Activated T-helper 2 cell treated with anti-CD3 and anti-CD28 coated beads, Interferon-gamma antibody, Interleukin-2, Interleukin-4, amounts not matched to agents 10 μg/mL and 5 μg/mL and 100 μg/mL, durations not matched to agents 14 hours and 24 hours and 36 hours (primary cell): Measurements from ENCODE around the gene KIF13A. TPM values are rescaled to one million over a fixed set of nuclear protein-coding genes. Genes with fewer than 3 reads are reported as not detected.

Experiments
- DNase-seq: peaks from one replicate; pipeline ENCODE4 v3.0.0; 2021; ENCODE audit warnings: low spot score
- H3K27ac Mint-ChIP-seq: one replicate; pipeline ENCODE4 v1.8.0; 2021; ENCODE audit warnings: mixed read lengths
- H3K27me3 Mint-ChIP-seq: one replicate; pipeline ENCODE4 v1.8.0; 2021; ENCODE audit warnings: low read depth, mixed read lengths
- H3K36me3 Mint-ChIP-seq: one replicate; pipeline ENCODE4 v1.8.0; 2021; ENCODE audit warnings: low read depth, mixed read lengths
- H3K4me1 Mint-ChIP-seq: one replicate; pipeline ENCODE4 v1.8.0; 2021; ENCODE audit warnings: low read depth, mixed read lengths
- H3K4me3 Mint-ChIP-seq: one replicate; pipeline ENCODE4 v1.8.0; 2021; ENCODE audit warnings: low read depth, mild to moderate bottlenecking, moderate library complexity, mixed read lengths
- H3K9me3 Mint-ChIP-seq: one replicate; pipeline ENCODE4 v1.8.0; 2021; ENCODE audit warnings: mixed read lengths
- intact Hi-C: fragments of 100-400 bp; cut with micrococcal nuclease; formaldehyde crosslinking; loops from one replicate; pipeline ENCODE4 v1.15.1; 2023
- total RNA-seq: library from RNA; stranded (reverse); gene quantifications from 2 replicates; pipeline ENCODE4 v1.2.3, GENCODE V29; 2022

Gene KIF13A
- total RNA-seq, 1 donor from 2014 or later, result not detected

- H3K27ac Mint-ChIP-seq, result no peak overlapping the region
Measured at GRCh38 chr6:17972074-17972952, 15.1 kb downstream of the KIF13A start.

GRCh38 chr6:17971128-17972073 is 16.0 kb downstream of the KIF13A start:
- no peaks in the 10 kb centered on the region for H3K9me3 Mint-ChIP-seq
- intact Hi-C loops, result no loop called here
- no peak for DNase-seq
- no peak overlapping the region for H3K4me3 Mint-ChIP-seq
- no peaks in the 10 kb centered on the region for H3K36me3 Mint-ChIP-seq
- peaks cover 19% of the 10 kb centered on the region for H3K27me3 Mint-ChIP-seq
- H3K4me1 Mint-ChIP-seq, result no peaks in the 10 kb centered on the region
- no peak overlapping the region for H3K27ac Mint-ChIP-seq

More at GRCh38 chr6:17972074-17972952, 15.1 kb downstream of the KIF13A start:
- intact Hi-C loops, result no loop called here
- Mint-ChIP-seq H3K36me3 (no peaks in the 10 kb centered on the region), H3K9me3 (no peaks in the 10 kb centered on the region), H3K27me3 (peaks cover 22% of the 10 kb centered on the region), H3K4me3 (no peak overlapping the region), H3K4me1 (no peaks in the 10 kb centered on the region)
- DNase-seq, result no peak

- intact Hi-C loops, result no loop called here
- H3K36me3 Mint-ChIP-seq, result no peaks in the 10 kb centered on the region
- DNase-seq, result no peak
- H3K4me1 Mint-ChIP-seq, result no peaks in the 10 kb centered on the region
- H3K9me3 Mint-ChIP-seq, result no peaks in the 10 kb centered on the region
- H3K27me3 Mint-ChIP-seq, result peaks cover 19% of the 10 kb centered on the region
- no peak overlapping the region for H3K27ac Mint-ChIP-seq
- H3K4me3 Mint-ChIP-seq, result no peak overlapping the region
Measured at GRCh38 chr6:17968876-17969275, 18.6 kb downstream of the KIF13A start.

- no peaks in the 10 kb centered on the region for H3K9me3 Mint-ChIP-seq
- no peaks in the 10 kb centered on the region for H3K4me1 Mint-ChIP-seq
- H3K36me3 Mint-ChIP-seq, result no peaks in the 10 kb centered on the region
- intact Hi-C loops, result no loop called here
- H3K27ac Mint-ChIP-seq, result no peak overlapping the region
- DNase-seq, result no peak
- no peak overlapping the region for H3K4me3 Mint-ChIP-seq
- H3K27me3 Mint-ChIP-seq, result peaks cover 14% of the 10 kb centered on the region
Measured at GRCh38 chr6:17967668-17968518, 19.5 kb downstream of the KIF13A start.

GRCh38 chr6:17966451-17966850 is 21.0 kb downstream of the KIF13A start:
- no peak overlapping the region for H3K4me3 Mint-ChIP-seq
- H3K9me3 Mint-ChIP-seq, result no peaks in the 10 kb centered on the region
- no peaks in the 10 kb centered on the region for H3K36me3 Mint-ChIP-seq
- intact Hi-C loops, result no loop called here
- H3K27ac Mint-ChIP-seq, result no peak overlapping the region
- DNase-seq, result no peak
- H3K27me3 Mint-ChIP-seq, result peaks cover 11% of the 10 kb centered on the region
- no peaks in the 10 kb centered on the region for H3K4me1 Mint-ChIP-seq

- Mint-ChIP-seq H3K4me3 (no peak overlapping the region), H3K4me1 (no peaks in the 10 kb centered on the region), H3K27me3 (peaks cover 17% of the 10 kb centered on the region), H3K36me3 (no peaks in the 10 kb centered on the region), H3K9me3 (no peaks in the 10 kb centered on the region), H3K27ac (no peak overlapping the region)
- no peak for DNase-seq
- intact Hi-C loops, result no loop called here
Measured at GRCh38 chr6:17965397-17965796, 22.0 kb downstream of the KIF13A start.

GRCh38 chr6:17964633-17965032 is 22.8 kb downstream of the KIF13A start:
- no peaks in the 10 kb centered on the region for H3K9me3 Mint-ChIP-seq
- H3K27me3 Mint-ChIP-seq, result peaks cover 19% of the 10 kb centered on the region
- intact Hi-C loops, result no loop called here
- H3K4me1 Mint-ChIP-seq, result no peaks in the 10 kb centered on the region
- no peak overlapping the region for H3K4me3 Mint-ChIP-seq
- no peaks in the 10 kb centered on the region for H3K36me3 Mint-ChIP-seq
- no peak for DNase-seq
- no peak overlapping the region for H3K27ac Mint-ChIP-seq

GRCh38 chr6:17962436-17963031 is 24.9 kb downstream of the KIF13A start:
- Mint-ChIP-seq H3K4me1 (peaks cover under 1% of the 10 kb centered on the region), H3K36me3 (no peaks in the 10 kb centered on the region), H3K4me3 (no peak overlapping the region), H3K9me3 (no peaks in the 10 kb centered on the region), H3K27ac (no peak overlapping the region), H3K27me3 (peaks cover 14% of the 10 kb centered on the region)
- no peak for DNase-seq
- intact Hi-C loops, result no loop called here

GRCh38 chr6:17959302-17959701 is 28.1 kb downstream of the KIF13A start:
- Mint-ChIP-seq H3K27ac (no peak overlapping the region), H3K27me3 (peaks cover 13% of the 10 kb centered on the region), H3K36me3 (no peaks in the 10 kb centered on the region), H3K4me3 (no peak overlapping the region), H3K4me1 (peaks cover 4% of the 10 kb centered on the region), H3K9me3 (no peaks in the 10 kb centered on the region)
- intact Hi-C loops, result no loop called here
- DNase-seq, result no peak

- no peaks in the 10 kb centered on the region for H3K9me3 Mint-ChIP-seq
- DNase-seq, result no peak
- intact Hi-C loops, result no loop called here
- no peaks in the 10 kb centered on the region for H3K36me3 Mint-ChIP-seq
- peaks cover 13% of the 10 kb centered on the region for H3K27me3 Mint-ChIP-seq
- H3K27ac Mint-ChIP-seq, result no peak overlapping the region
- H3K4me1 Mint-ChIP-seq, result peaks cover 4% of the 10 kb centered on the region
- H3K4me3 Mint-ChIP-seq, result no peak overlapping the region
Measured at GRCh38 chr6:17957904-17958620, 29.4 kb downstream of the KIF13A start.

- peaks cover 13% of the 10 kb centered on the region for H3K27me3 Mint-ChIP-seq
- H3K4me1 Mint-ChIP-seq, result peaks cover 4% of the 10 kb centered on the region
- H3K27ac Mint-ChIP-seq, result no peak overlapping the region
- H3K36me3 Mint-ChIP-seq, result no peaks in the 10 kb centered on the region
- DNase-seq, result no peak
- H3K9me3 Mint-ChIP-seq, result no peaks in the 10 kb centered on the region
- H3K4me3 Mint-ChIP-seq, result no peak overlapping the region
- intact Hi-C loops, result no loop called here
Measured at GRCh38 chr6:17957498-17957897, 29.9 kb downstream of the KIF13A start.
